ENCODE results near the gene PPP6R2. TPM values are rescaled to one million over a fixed set of nuclear protein-coding genes. Genes with fewer than 3 reads are reported as not detected.

The PPP6R2 gene
- total and polyA plus RNA-seq, 2 of the 4 experiments (the other 2 are of a cell fraction) = 49.2 to 51.6 TPM

DNA sequence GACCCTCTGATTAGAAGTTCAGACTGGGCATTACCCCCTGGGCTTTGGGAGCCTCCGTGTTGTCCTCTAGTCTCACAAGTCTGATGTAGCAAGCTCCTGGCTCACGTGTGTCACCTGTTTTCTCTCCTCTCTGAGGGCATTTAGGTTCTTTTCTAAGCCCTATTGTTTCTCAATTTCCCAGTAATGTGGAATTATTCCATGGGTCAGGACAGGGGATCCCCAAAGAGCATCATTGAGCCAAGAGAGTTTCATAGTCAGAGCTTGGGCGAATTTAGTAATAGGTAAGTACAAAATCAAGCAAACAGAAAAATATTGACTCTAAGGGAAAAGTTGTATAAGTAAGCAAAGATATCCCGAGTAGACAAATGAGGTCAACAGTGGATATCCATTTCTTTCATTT is 57.3 kb downstream of the PPP6R2 start:
- in situ Hi-C loops (cut with MboI; ENCODE audit: low sequenced_read_pairs) = no loop called here
- ChIA-PET POLR2A (ENCODE audit: unreplicated experiment) (no interaction called here), CTCF (no interaction called here)
- Histone ChIP-seq H2AFZ (replicated peaks; ENCODE audit: low read length, poor library complexity) (no peak overlapping the region), H3K56ac (ENCODE audit: extremely low read depth, insufficient read depth, low read length) (no peak overlapping the region), H2BK5ac (ENCODE audit: low read depth, low read length, poor library complexity, severe bottlenecking) (no peak overlapping the region), H3K4me1 (ENCODE audit: control insufficient read depth, insufficient read depth, low read length) (peaks cover 14% of the 10 kb centered on the region), H3K9ac (ENCODE audit: low read depth, low read length) (no peak overlapping the region), H2AK9ac (replicated peaks; ENCODE audit: low read depth, low read length, poor library complexity) (no peak overlapping the region), H3K4ac (ENCODE audit: low read depth, low read length) (no peak overlapping the region), H2BK120ac (ENCODE audit: low read depth, low read length) (no peak overlapping the region), H3K9me3 (ENCODE audit: control insufficient read depth, insufficient read depth, low read length) (no peaks in the 10 kb centered on the region), H4K20me1 (ENCODE audit: insufficient read depth, low read length) (peaks cover 35% of the 10 kb centered on the region), H4K91ac (ENCODE audit: insufficient read depth, low read depth, low read length) (no peak overlapping the region), H3K9me1 (ENCODE audit: insufficient read depth, low read length) (peaks cover 17% of the 10 kb centered on the region), H2AK5ac (ENCODE audit: low read depth, low read length) (no peak overlapping the region), H3K14ac (replicated peaks; ENCODE audit: low read depth, low read length) (no peak overlapping the region), H3K36me3 (ENCODE audit: control insufficient read depth, insufficient read depth, low read length) (peaks cover 14% of the 10 kb centered on the region), H2BK15ac (ENCODE audit: low read depth, low read length) (no peak overlapping the region), H3K18ac (ENCODE audit: low read depth, low read length) (no peak overlapping the region), H2BK20ac (ENCODE audit: low read depth, low read length) (no peak overlapping the region), H4K8ac (ENCODE audit: low read depth in 2 of 2, low read length in 2 of 2) (no peak overlapping the region), H3K27me3 (ENCODE audit: control insufficient read depth, insufficient read depth, low read length) (no peaks in the 10 kb centered on the region), H3K79me1 (ENCODE audit: low read depth in 1 of 2, low read length in 2 of 2) (peaks cover 15 to 67% of the 10 kb centered on the region in 2 experiments), H3K4me2 (ENCODE audit: low read depth, low read length) (no peak overlapping the region), H3K4me3 (ENCODE audit: insufficient read depth, low read depth, low read length) (no peak overlapping the region), H4K5ac (ENCODE audit: low read depth, low read length) (no peak overlapping the region), H3K27ac (ENCODE audit: insufficient read depth, low read length) (no peak overlapping the region), H3K23ac (ENCODE audit: low read depth, low read length) (no peak overlapping the region)
- ATAC-seq (ENCODE audit: low read depth) (no peak), DNase-seq (no peak)
- dilution Hi-C loops (cut with HindIII; ENCODE audit: low sequenced_read_pairs, unreplicated experiment) = no loop called here
- BruUV-seq (replicated peaks) = no TSS peak
- TF ChIP-seq RFX5 (IDR thresholded peaks at IDR 0.05; ENCODE audit: low read depth, low read length) (no peak), MAZ (IDR thresholded peaks at IDR 0.05; ENCODE audit: borderline replicate concordance, low read depth, low read length) (no peak), SMC3 (IDR thresholded peaks at IDR 0.05; ENCODE audit: low read depth, low read length) (no peak), CHD1 (IDR thresholded peaks at IDR 0.05; ENCODE audit: low read depth, low read length) (no peak), POLR2A (IDR thresholded peaks at IDR 0.05; ENCODE audit: low read depth, low read length) (no peak), FOS (IDR thresholded peaks at IDR 0.05; ENCODE audit: low read depth, low read length) (no peak), MAFK (IDR thresholded peaks at IDR 0.05; ENCODE audit: low read depth, low read length) (no peak)
- WGBS, 2 experiments (ENCODE audit: extremely low coverage in 2 of 2, insufficient read length in 1 of 2) = no CpG with 5 or more reads among the region's 4 CpGs
- intact Hi-C loops (cut with micrococcal nuclease) = no loop called here
